ENCODE measurements around the gene MRPS21.

Gene MRPS21

GRCh38 chr1:150293433-150294253 is at the start of gene MRPS21:
Gene MRPS21 (plus strand): TSS chr1:150293861. CDS start chr1:150294367, 506 bp downstream.
- DNase-seq (ENCODE audit: extremely low read depth in 1 of 2, low read depth in 1 of 2), result peak; percentile 65

DNA sequence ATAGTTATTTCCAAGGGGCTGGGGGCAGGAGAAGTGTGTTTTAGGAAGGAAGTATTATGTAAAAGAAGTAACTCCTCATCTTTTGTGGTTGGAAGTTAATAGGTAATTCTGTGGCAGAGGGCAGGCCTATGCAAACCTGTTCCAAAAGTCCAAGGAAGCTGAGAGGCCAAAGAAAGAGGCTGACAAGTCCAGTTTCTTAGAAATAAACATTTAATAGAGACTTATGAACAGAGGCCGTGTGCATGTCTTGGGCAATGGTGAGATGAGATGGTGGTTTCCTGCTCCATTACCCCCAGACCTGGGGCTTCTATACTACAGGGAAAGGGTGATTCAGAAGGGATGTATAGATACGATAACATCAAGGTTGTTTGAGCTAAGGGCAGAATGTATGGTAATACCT is 43.7 kb upstream of the MRPS21 start:
- DNase-seq (ENCODE audit: extremely low read depth in 1 of 2, low read depth in 1 of 2), result no peak

DNA sequence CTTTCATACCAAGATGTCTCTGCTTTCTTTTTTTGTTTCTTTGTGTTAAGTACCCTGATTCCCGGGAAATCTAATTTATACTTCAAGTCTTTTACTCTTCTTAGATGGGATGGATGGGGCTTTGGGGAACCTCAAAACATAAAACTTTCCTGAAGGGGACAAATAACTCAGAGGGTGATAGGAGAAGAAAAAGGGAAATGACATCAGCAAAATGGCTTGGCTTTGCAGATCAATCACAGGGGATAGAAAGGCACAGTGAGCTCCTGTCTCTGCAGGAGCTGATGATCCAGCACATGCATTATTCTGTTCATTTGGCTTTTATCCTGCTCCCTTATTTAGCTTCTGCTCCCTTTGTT is 37.5 kb upstream of the MRPS21 start:
- DNase-seq (ENCODE audit: extremely low read depth in 1 of 2, low read depth in 1 of 2), result no peak

DNA sequence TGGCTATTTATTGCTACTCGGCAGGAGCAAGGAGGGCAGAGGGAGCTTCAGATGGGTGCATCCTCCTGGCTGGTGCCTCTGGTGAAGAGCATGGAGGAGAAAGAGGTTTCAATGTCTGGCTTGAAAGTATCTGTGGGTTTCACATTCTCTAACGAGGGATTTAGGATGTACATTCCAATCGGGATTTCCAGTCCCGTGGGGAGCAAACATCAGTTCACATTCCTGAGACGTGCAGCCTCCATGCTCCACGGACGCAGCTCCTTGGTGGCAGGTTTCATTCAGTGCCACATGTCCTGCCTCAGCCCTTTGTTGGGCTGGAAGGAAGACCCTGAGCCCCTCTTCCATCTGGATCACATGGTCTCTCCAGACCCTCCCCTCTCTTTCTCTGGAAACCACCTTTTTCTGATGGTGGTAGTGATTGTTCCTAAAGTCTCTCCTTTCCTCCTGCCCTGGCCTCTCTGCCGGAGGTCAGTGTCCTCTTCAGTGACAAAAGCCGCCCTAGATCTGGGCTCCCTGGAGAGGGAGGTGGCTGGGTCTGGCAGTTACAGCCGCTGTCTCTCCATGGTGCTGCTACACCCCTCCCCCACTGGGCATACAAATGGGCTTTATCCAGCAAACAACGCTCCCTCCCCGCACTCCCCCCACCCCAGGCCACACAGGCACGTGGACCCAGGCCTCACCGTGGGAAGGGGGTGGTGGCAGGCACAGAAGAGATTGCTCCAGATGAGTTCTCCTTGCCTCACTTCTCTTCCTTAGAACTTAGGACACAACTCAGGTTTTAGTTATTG is 36.9 kb upstream of the MRPS21 start:
- DNase-seq (ENCODE audit: extremely low read depth in 1 of 2, low read depth in 1 of 2), result no peak

GRCh38 chr1:150257624-150258585 is 35.8 kb upstream of the MRPS21 start, which contains the start of gene CA14:
Gene CA14 (plus strand): TSS chr1:150257774. CDS start chr1:150258129, 355 bp downstream.
- no peak for DNase-seq (ENCODE audit: extremely low read depth in 1 of 2, low read depth in 1 of 2)

DNA sequence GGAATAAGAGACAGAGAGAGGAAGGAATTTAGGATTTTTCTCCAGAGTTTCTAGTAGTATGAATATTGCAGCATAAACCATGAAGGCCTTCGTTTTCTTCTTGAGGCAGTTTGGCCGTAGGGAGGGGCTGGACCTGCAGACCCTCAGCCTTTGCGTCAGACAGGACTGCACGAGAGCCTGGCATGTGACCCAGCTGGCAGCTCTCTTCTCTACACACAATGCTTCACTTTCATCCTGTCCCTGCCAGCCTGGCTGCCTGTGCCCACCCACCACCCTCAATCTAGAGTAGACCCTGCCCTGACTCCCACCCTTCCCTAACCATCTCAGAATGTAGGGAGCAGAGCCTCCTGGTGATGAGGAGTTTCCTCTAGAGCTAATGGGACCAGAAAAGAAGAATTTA is 34.4 kb upstream of the MRPS21 start:
- no peak for DNase-seq (ENCODE audit: extremely low read depth in 1 of 2, low read depth in 1 of 2)

DNA sequence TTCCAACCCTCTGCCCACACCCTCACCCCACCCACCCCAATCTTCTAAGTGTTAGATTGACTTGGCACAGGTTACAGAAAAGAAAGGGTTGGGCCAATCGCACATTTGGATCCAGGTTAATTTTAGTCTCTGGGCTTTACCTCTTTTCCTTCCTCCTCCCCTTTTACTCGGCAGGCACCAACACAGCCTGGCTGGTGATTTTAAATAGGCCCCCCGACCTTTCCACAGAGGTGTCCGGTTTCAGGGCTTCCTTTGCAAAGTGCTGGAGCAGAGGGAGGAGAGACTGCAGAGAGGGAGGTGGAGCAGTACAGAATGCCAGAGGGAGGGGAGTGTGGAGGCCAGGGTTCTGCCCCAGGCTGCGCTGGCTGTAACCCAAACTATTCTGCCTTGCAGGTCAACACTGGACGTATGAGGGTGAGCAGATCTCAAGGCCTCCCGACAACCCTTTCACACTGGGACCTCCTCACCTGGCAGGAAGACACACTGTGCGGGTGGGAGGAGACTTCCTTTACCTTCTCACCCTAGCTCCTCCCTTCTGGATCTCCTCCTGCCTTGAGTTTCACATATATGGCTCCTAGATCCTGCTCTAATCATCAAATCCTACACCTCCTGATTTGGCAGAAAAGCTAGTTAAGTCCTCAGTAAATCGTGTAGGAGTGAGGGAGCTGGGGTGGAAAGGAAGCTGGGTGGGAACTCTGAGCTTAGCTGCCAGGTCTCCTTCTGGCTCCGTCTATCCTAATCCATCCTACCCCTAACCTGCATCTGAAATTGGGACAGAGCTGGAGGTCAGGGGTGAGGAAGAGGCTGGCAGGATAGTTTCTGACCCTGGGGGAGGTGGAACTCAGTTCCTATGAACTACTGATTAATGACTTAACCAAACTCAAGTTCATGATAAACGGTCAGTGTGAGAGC is 33.6 kb upstream of the MRPS21 start:
- DNase-seq (ENCODE audit: extremely low read depth in 1 of 2, low read depth in 1 of 2), result no peak

GRCh38 chr1:150261367-150261766 is 32.3 kb upstream of the MRPS21 start:
- no peak for DNase-seq (ENCODE audit: extremely low read depth in 1 of 2, low read depth in 1 of 2)

DNA sequence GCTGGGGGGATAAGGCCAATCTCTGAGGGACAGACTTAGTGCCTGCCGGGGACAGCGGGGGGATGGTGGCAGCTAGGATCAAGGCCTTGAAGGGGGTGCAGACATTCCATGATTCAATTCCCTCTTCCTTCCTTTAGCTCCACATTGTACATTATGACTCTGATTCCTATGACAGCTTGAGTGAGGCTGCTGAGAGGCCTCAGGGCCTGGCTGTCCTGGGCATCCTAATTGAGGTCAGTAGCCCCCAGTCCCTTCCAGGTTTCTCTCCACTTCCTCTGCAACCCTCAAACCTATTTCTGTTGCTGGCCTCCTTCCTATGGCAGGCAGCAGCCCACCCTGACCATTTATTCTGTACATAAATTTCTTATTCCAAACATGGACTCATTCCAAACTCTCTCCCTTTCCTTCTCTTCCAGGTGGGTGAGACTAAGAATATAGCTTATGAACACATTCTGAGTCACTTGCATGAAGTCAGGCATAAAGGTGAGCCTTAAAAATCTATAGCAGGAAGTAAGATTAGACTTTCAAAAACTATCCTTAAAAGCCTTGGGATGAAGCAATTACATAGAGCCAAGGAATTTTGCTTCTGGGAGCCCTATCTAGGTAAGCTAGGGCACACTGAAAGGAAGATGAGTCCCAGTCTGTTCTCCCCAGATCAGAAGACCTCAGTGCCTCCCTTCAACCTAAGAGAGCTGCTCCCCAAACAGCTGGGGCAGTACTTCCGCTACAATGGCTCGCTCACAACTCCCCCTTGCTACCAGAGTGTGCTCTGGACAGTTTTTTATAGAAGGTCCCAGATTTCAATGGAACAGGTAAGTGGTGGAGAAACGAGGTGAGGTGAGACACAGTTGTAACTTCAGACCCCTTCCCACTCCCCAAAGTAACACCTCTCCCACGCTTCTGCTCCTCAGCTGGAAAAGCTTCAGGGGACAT is 31.0 kb upstream of the MRPS21 start:
- DNase-seq (ENCODE audit: extremely low read depth in 1 of 2, low read depth in 1 of 2), result no peak

- DNase-seq (ENCODE audit: extremely low read depth in 1 of 2, low read depth in 1 of 2), result no peak
Observed at GRCh38 chr1:150263549-150263948, 30.1 kb upstream of the MRPS21 start.

- no peak for DNase-seq (ENCODE audit: extremely low read depth in 1 of 2, low read depth in 1 of 2)
Observed at GRCh38 chr1:150267896-150268295, 25.8 kb upstream of the MRPS21 start.

DNA sequence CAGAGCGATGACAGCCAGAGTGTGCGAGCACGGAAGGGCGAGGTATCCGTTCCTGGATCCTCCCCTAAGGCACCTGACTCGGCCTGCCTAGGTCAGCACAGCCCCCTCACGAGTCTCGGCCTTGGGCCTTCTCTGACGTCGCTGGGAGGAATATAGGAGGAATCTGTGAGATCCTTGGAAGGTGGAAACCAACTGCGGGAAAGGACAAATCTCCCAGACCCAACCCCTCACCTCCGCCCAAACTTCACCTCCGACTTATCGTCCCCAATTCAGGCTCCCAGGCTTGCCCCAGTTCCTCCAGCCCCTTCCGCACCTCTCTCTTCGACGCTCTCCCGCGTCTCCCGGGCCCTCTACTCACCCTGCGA is 25.3 kb upstream of the MRPS21 start:
- DNase-seq (ENCODE audit: extremely low read depth in 1 of 2, low read depth in 1 of 2), result peak in 1 of 2 donors; percentile 16

DNA sequence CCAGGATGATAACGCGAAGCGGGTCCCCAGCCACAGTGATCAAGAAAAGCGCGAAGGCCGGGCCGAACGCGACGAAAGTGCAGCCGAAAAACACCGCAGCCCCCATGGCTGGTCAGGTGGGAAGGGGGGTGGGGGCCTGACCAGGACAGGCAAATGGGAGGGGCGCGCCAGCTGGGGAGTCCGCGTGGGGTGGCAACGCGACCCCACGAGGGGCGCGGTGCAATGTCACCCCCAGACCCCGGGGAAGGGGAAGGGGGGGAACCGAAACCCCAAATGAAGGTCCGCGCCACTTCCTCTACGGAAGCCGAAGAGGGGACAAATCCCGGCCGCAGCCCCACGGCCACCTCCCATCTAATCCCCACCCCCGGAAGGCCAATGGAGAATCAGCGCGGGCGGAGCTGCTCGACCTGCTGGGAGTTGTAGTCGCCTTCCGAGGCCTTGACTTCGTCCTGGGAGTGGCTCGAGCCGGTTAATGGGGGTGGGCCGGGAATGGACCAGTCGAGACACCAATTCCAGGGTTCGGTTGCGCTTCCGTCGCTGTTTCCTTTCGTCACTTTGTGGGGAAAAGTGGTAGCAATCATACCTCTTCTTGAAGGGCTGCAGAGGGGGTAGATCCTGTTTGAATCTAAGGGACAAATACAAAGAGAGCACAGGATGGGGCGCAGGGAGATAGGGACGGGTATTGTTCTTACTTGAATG is 24.8 kb upstream of the MRPS21 start, which contains the start of gene APH1A:
Gene APH1A, minus strand, starts transcription at position 312 of the 699 bp plus-strand sequence. Its CDS starts 206 bp downstream, at position 106.
- peak; percentile 83 to 86 for DNase-seq (ENCODE audit: extremely low read depth in 1 of 2, low read depth in 1 of 2)

DNA sequence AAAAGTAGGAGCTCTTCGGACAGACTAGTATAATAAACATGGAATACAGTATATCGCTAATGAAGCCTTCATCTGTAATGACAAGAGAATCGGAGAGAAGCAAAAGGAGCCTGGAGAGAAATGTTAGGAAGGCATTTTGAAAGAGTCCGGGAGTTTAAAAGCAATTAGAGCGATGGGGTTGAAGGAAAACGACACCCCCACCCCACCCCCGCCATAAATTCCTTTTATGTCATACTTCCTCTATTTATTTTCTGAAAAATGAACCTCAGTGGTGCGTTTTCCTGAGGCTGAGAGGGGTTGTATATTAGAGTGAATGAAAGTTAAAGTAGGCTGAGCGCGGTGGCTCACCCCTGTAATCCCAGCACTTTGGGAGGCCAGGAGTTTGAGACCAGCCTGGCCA is 24.2 kb upstream of the MRPS21 start:
- DNase-seq (ENCODE audit: extremely low read depth in 1 of 2, low read depth in 1 of 2), result no peak

- no peak for DNase-seq (ENCODE audit: extremely low read depth in 1 of 2, low read depth in 1 of 2)
Observed at GRCh38 chr1:150271291-150271959, 22.2 kb upstream of the MRPS21 start.

GRCh38 chr1:150273311-150273710 is 20.4 kb upstream of the MRPS21 start:
- DNase-seq (ENCODE audit: extremely low read depth in 1 of 2, low read depth in 1 of 2), result no peak

GRCh38 chr1:150280138-150280707 is 13.4 kb upstream of the MRPS21 start:
- DNase-seq (ENCODE audit: extremely low read depth in 1 of 2, low read depth in 1 of 2), result no peak
